Loucy (cell line): Measurements from ENCODE around the gene ITPRIPL1.

Experiments used
- EZH2phosphoT487 ChIP-seq: fragments of 200-600 bp; IDR thresholded peaks from 2 replicates; pipeline ENCODE4 v1.6.1; 2018; ENCODE audit warnings: antibody characterized with exemption, mild to moderate bottlenecking, moderate library complexity, borderline replicate concordance
- TF ChIP-seq, protein P1 (sequence below): fragments of 200-600 bp; sonication (generic); conservative IDR thresholded peaks from 2 replicates; pipeline ENCODE4 v1.5.1; 2014; ENCODE audit warnings: mild to moderate bottlenecking, antibody characterized with exemption, low read length

GRCh38 chr2:96361751-96362150 lies 36.6 kb downstream of the ITPRIPL1 start:
- TF ChIP-seq, protein P1, sequence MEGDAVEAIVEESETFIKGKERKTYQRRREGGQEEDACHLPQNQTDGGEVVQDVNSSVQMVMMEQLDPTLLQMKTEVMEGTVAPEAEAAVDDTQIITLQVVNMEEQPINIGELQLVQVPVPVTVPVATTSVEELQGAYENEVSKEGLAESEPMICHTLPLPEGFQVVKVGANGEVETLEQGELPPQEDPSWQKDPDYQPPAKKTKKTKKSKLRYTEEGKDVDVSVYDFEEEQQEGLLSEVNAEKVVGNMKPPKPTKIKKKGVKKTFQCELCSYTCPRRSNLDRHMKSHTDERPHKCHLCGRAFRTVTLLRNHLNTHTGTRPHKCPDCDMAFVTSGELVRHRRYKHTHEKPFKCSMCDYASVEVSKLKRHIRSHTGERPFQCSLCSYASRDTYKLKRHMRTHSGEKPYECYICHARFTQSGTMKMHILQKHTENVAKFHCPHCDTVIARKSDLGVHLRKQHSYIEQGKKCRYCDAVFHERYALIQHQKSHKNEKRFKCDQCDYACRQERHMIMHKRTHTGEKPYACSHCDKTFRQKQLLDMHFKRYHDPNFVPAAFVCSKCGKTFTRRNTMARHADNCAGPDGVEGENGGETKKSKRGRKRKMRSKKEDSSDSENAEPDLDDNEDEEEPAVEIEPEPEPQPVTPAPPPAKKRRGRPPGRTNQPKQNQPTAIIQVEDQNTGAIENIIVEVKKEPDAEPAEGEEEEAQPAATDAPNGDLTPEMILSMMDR, result no peak
- TF ChIP-seq EZH2phosphoT487, result no peak
